ENCODE results near the gene PLEKHM3. TPM values are rescaled to one million over a fixed set of nuclear protein-coding genes. Genes with fewer than 3 reads are reported as not detected.

Gene PLEKHM3
- polyA plus RNA-seq, 1 experiment, result 7.0 TPM

- H3K27me3 ChIP-seq (ENCODE audit: control insufficient read depth, insufficient read depth, low read length), result no peaks in the 10 kb centered on the region
- ChIA-PET POLR2A (no interaction called here), CTCF (no interaction called here)
- no peak overlapping the region for H3K27ac ChIP-seq (ENCODE audit: low read depth, low read length)
- no peak for TF ChIP-seq CTCF (IDR thresholded peaks at IDR 0.05; ENCODE audit: low read depth, low read length)
- H3K9me3 ChIP-seq (ENCODE audit: control insufficient read depth, insufficient read depth, low read length), result no peaks in the 10 kb centered on the region
- no peak overlapping the region for H3K4me3 ChIP-seq (ENCODE audit: low read depth, low read length)
- no peak for DNase-seq (ENCODE audit: low read depth, low spot score)
Measured at GRCh38 chr2:207839028-207839427, 186.3 kb downstream of the PLEKHM3 start.

- Histone ChIP-seq H3K27me3 (ENCODE audit: control insufficient read depth, insufficient read depth, low read length) (no peaks in the 10 kb centered on the region), H3K27ac (ENCODE audit: low read depth, low read length) (no peak overlapping the region), H3K9me3 (ENCODE audit: control insufficient read depth, insufficient read depth, low read length) (no peaks in the 10 kb centered on the region), H3K4me3 (ENCODE audit: low read depth, low read length) (no peak overlapping the region)
- ChIA-PET CTCF (interaction anchor here (0.9 to 1.5 kb wide), 3 partner anchors 18 to 204 kb away, joined by 3 read pairs; no protein-coding TSS in a partner anchor), POLR2A (interaction anchor here (0.6 kb wide), 1 partner anchor 89 kb away, joined by 3 read pairs; no protein-coding TSS in a partner anchor)
- no peak for DNase-seq (ENCODE audit: low read depth, low spot score)
- no peak for TF ChIP-seq CTCF (IDR thresholded peaks at IDR 0.05; ENCODE audit: low read depth, low read length)
Measured at GRCh38 chr2:207836521-207837133, 188.7 kb downstream of the PLEKHM3 start.

- Histone ChIP-seq H3K27ac (ENCODE audit: low read depth, low read length) (no peak overlapping the region), H3K9me3 (ENCODE audit: control insufficient read depth, insufficient read depth, low read length) (no peaks in the 10 kb centered on the region; the same call in 1 of the 2 replicates), H3K4me3 (ENCODE audit: low read depth, low read length) (no peak overlapping the region), H3K27me3 (ENCODE audit: control insufficient read depth, insufficient read depth, low read length) (no peaks in the 10 kb centered on the region)
- POLR2A ChIA-PET, result no interaction called here
- DNase-seq (ENCODE audit: low read depth, low spot score), result no peak
- no peak for TF ChIP-seq CTCF (IDR thresholded peaks at IDR 0.05; ENCODE audit: low read depth, low read length)
- CTCF ChIA-PET, result interaction anchor here (1.1 to 1.5 kb wide), 2 partner anchors 17 to 21 kb away, joined by 3 read pairs; no protein-coding TSS in a partner anchor
Measured at GRCh38 chr2:207835805-207836204, 189.5 kb downstream of the PLEKHM3 start.

GRCh38 chr2:207833251-207833751 is 192.0 kb downstream of the PLEKHM3 start:
- TF ChIP-seq CTCF (IDR thresholded peaks at IDR 0.05; ENCODE audit: low read depth, low read length), result no peak
- POLR2A ChIA-PET, result no interaction called here
- no peak overlapping the region for H3K27ac ChIP-seq (ENCODE audit: low read depth, low read length)
- DNase-seq (ENCODE audit: low read depth, low spot score), result no peak
- H3K4me3 ChIP-seq (ENCODE audit: low read depth, low read length), result no peak overlapping the region
- H3K27me3 ChIP-seq (ENCODE audit: control insufficient read depth, insufficient read depth, low read length), result no peaks in the 10 kb centered on the region
- H3K9me3 ChIP-seq (ENCODE audit: control insufficient read depth, insufficient read depth, low read length), result no peaks in the 10 kb centered on the region; the same call in 1 of the 2 replicates
- CTCF ChIA-PET, result no interaction called here

GRCh38 chr2:207831584-207832248 is 193.6 kb downstream of the PLEKHM3 start:
- POLR2A ChIA-PET, result no interaction called here
- no peak for TF ChIP-seq CTCF (IDR thresholded peaks at IDR 0.05; ENCODE audit: low read depth, low read length)
- H3K4me3 ChIP-seq (ENCODE audit: low read depth, low read length), result no peak overlapping the region
- no peak overlapping the region for H3K27ac ChIP-seq (ENCODE audit: low read depth, low read length)
- no peak for DNase-seq (ENCODE audit: low read depth, low spot score)
- no peaks in the 10 kb centered on the region for H3K27me3 ChIP-seq (ENCODE audit: control insufficient read depth, insufficient read depth, low read length)
- CTCF ChIA-PET, result no interaction called here
- H3K9me3 ChIP-seq (ENCODE audit: control insufficient read depth, insufficient read depth, low read length), result no peaks in the 10 kb centered on the region; the same call in 1 of the 2 replicates

Measured in AG04450 (cell line).